ENCODE measurements around the gene ANKS1B.

DNA sequence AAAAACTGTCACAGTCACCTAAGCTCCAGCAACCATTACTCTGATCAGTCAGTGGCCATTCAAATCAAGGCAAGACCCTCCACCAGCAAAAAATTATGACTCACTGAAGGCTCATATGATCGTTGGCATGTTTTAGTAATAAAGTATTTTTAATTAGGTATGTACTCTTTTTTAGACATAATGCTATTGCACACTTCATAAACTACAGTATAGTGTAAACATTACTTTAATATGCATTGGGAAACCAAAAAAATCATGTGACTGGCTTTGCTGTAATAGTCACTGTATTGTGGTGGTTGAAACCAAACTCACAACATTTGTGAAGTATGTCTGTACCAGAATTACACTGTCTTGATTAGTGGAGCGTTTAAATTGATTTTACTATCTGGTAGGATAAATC, 471.7 kb downstream of the ANKS1B start:
- TF ChIP-seq, protein P1, sequence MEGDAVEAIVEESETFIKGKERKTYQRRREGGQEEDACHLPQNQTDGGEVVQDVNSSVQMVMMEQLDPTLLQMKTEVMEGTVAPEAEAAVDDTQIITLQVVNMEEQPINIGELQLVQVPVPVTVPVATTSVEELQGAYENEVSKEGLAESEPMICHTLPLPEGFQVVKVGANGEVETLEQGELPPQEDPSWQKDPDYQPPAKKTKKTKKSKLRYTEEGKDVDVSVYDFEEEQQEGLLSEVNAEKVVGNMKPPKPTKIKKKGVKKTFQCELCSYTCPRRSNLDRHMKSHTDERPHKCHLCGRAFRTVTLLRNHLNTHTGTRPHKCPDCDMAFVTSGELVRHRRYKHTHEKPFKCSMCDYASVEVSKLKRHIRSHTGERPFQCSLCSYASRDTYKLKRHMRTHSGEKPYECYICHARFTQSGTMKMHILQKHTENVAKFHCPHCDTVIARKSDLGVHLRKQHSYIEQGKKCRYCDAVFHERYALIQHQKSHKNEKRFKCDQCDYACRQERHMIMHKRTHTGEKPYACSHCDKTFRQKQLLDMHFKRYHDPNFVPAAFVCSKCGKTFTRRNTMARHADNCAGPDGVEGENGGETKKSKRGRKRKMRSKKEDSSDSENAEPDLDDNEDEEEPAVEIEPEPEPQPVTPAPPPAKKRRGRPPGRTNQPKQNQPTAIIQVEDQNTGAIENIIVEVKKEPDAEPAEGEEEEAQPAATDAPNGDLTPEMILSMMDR (IDR thresholded peaks at IDR 0.05) = no peak
- no peak for TF ChIP-seq POLR2A (IDR thresholded peaks at IDR 0.05)
- TF ChIP-seq EP300 (IDR thresholded peaks at IDR 0.05) = no peak
